ENCODE data around the gene WLS. TPM values are rescaled to one million over a fixed set of nuclear protein-coding genes. Genes with fewer than 3 reads are reported as not detected.

Gene WLS
- total and polyA plus RNA-seq, 2 donors (not counting 1 experiment from before 2014, with no cell fraction given), result 0.49 TPM; not detected in 1

GRCh38 chr1:68132426-68133130 lies 99.7 kb downstream of the WLS start:
- Histone ChIP-seq H3K4me2 (replicated peaks; ENCODE audit: low read depth, low read length, poor library complexity, severe bottlenecking) (no peak overlapping the region), H3K79me2 (ENCODE audit: control insufficient read depth, insufficient read depth, low read length) (no peaks in the 10 kb centered on the region), H3K9ac (ENCODE audit: low read length) (no peak overlapping the region), H3K4me3 (ENCODE audit: control extremely low read depth in 1 of 5, extremely low read depth in 1 of 5, insufficient read depth in 1 of 5, low read depth in 2 of 5, low read length in 4 of 5) (no peak overlapping the region), H2AFZ (ENCODE audit: insufficient read depth, low read depth, low read length, poor library complexity, severe bottlenecking) (no peak overlapping the region), H3K9me3 (ENCODE audit: control extremely low read depth in 1 of 3, control insufficient read depth in 2 of 3, insufficient read depth in 1 of 3, low read length in 2 of 3) (no peaks in the 10 kb centered on the region), H3K4me1 (ENCODE audit: control insufficient read depth in 2 of 2, insufficient read depth in 2 of 2, low read length in 2 of 2) (no peaks in the 10 kb centered on the region), H3K36me3 (replicated peaks in 1 of 2; ENCODE audit: control extremely low read depth in 1 of 2, control insufficient read depth in 1 of 2, extremely low read depth in 1 of 2, insufficient read depth in 2 of 2, low read length in 1 of 2) (no peaks in the 10 kb centered on the region), H3K27ac (ENCODE audit: low read length in 2 of 2) (no peak overlapping the region), H4K20me1 (ENCODE audit: control insufficient read depth, insufficient read depth, low read length, poor library complexity, severe bottlenecking) (no peaks in the 10 kb centered on the region), H3K27me3 (replicated peaks in 1 of 4; ENCODE audit: control extremely low read depth in 1 of 4, control insufficient read depth in 3 of 4, insufficient read depth in 4 of 4, low read length in 3 of 4) (no peaks in the 10 kb centered on the region)
- H3K4me1 Mint-ChIP-seq, result no peaks in the 10 kb centered on the region
- CTCF ChIA-PET, result interaction anchor here (2.8 kb wide), 1 partner anchor 15 kb away, joined by 12 read pairs; no protein-coding TSS in a partner anchor
- POLR2A ChIA-PET, result no interaction called here
- DNase-seq (no peak), ATAC-seq (ENCODE audit: low read depth) (no peak)
- H3K9me3 Mint-ChIP-seq (ENCODE audit: insufficient read depth), result no peaks in the 10 kb centered on the region
- WGBS (ENCODE audit: insufficient coverage), result 87% methylated on average over 7 of the region's 8 CpGs
- no peak for TF ChIP-seq CTCF (IDR thresholded peaks at IDR 0.05)
- no peak for TF ChIP-seq EZH2 (IDR thresholded peaks at IDR 0.05; ENCODE audit: borderline replicate concordance, insufficient read depth, low read depth, low read length, poor library complexity, severe bottlenecking)
- no peak overlapping the region for H3K27ac Mint-ChIP-seq
- H3K4me3 Mint-ChIP-seq, result no peak overlapping the region
- intact Hi-C loops (cut with micrococcal nuclease), result no loop called here
- H3K27me3 Mint-ChIP-seq, result peaks cover 3% of the 10 kb centered on the region

- Histone ChIP-seq H3K4me3 (ENCODE audit: control extremely low read depth in 1 of 5, extremely low read depth in 1 of 5, insufficient read depth in 1 of 5, low read depth in 2 of 5, low read length in 4 of 5) (no peak overlapping the region), H3K79me2 (ENCODE audit: control insufficient read depth, insufficient read depth, low read length) (no peaks in the 10 kb centered on the region), H3K36me3 (replicated peaks in 1 of 2; ENCODE audit: control extremely low read depth in 1 of 2, control insufficient read depth in 1 of 2, extremely low read depth in 1 of 2, insufficient read depth in 2 of 2, low read length in 1 of 2) (no peaks in the 10 kb centered on the region), H3K9me3 (ENCODE audit: control extremely low read depth in 1 of 3, control insufficient read depth in 2 of 3, insufficient read depth in 1 of 3, low read length in 2 of 3) (no peaks in the 10 kb centered on the region), H3K4me2 (replicated peaks; ENCODE audit: low read depth, low read length, poor library complexity, severe bottlenecking) (no peak overlapping the region), H3K27ac (ENCODE audit: low read length in 2 of 2) (no peak overlapping the region), H3K4me1 (ENCODE audit: control insufficient read depth in 2 of 2, insufficient read depth in 2 of 2, low read length in 2 of 2) (no peaks in the 10 kb centered on the region), H4K20me1 (ENCODE audit: control insufficient read depth, insufficient read depth, low read length, poor library complexity, severe bottlenecking) (no peaks in the 10 kb centered on the region), H3K27me3 (replicated peaks in 1 of 4; ENCODE audit: control extremely low read depth in 1 of 4, control insufficient read depth in 3 of 4, insufficient read depth in 4 of 4, low read length in 3 of 4) (no peaks in the 10 kb centered on the region), H2AFZ (ENCODE audit: insufficient read depth, low read depth, low read length, poor library complexity, severe bottlenecking) (no peak overlapping the region), H3K9ac (ENCODE audit: low read length) (no peak overlapping the region)
- Mint-ChIP-seq H3K4me3 (no peak overlapping the region), H3K27me3 (peaks cover 3% of the 10 kb centered on the region), H3K9me3 (ENCODE audit: insufficient read depth) (no peaks in the 10 kb centered on the region), H3K4me1 (no peaks in the 10 kb centered on the region), H3K27ac (no peak overlapping the region)
- ChIA-PET POLR2A (no interaction called here), CTCF (interaction anchor here (2.8 kb wide), 1 partner anchor 14 kb away, joined by 12 read pairs; no protein-coding TSS in a partner anchor)
- intact Hi-C loops (cut with micrococcal nuclease), result no loop called here
- DNase-seq (no peak), ATAC-seq (ENCODE audit: low read depth) (no peak)
- 100% methylated on average over 1 of the region's 3 CpGs for WGBS (ENCODE audit: insufficient coverage)
- TF ChIP-seq EZH2 (IDR thresholded peaks at IDR 0.05; ENCODE audit: borderline replicate concordance, insufficient read depth, low read depth, low read length, poor library complexity, severe bottlenecking), result no peak
- TF ChIP-seq CTCF (IDR thresholded peaks at IDR 0.05), result no peak
These were observed 101.1 kb downstream of the WLS start for GRCh38 chr1:68131261-68131660.

All from B cell (primary cell).